Stimulated activated CD8-positive, alpha-beta memory T cell treated with anti-CD3 and anti-CD28 coated beads, Interleukin-12 subunit alpha, Interleukin-12 subunit beta, amount 100 ng/mL, for 1 hour (primary cell): Measurements from ENCODE around the gene EXOC3L2.
A peak's percentile ranks its signal among the peaks of the same experiment; 100 is the strongest.

Experiments used
- DNase-seq: peaks from one replicate; pipeline ENCODE4 v3.0.0-alpha.2; 2020; ENCODE audit warnings: low read depth

EXOC3L2 gene

GRCh38 chr19:45179072-45179891 is 65.9 kb downstream of the EXOC3L2 start:
- DNase-seq = no peak

GRCh38 chr19:45178262-45179071 is 66.7 kb downstream of the EXOC3L2 start, which contains the start of gene BLOC1S3:
Gene BLOC1S3, plus strand, starts transcription at chr19:45178784. Its CDS starts 513 bp downstream, at chr19:45179297.
- peak; percentile 100 for DNase-seq

GRCh38 chr19:45177817-45178261 is 67.4 kb downstream of the EXOC3L2 start, which contains the start of gene TRAPPC6A:
Gene TRAPPC6A, minus strand, starts transcription at chr19:45178237. Its CDS starts 19 bp downstream, at chr19:45178218.
- DNase-seq = no peak

GRCh38 chr19:45175515-45176345 is 69.5 kb downstream of the EXOC3L2 start:
- DNase-seq = no peak

GRCh38 chr19:45173816-45174215 is 71.4 kb downstream of the EXOC3L2 start:
- no peak for DNase-seq

GRCh38 chr19:45172611-45173208 is 72.5 kb downstream of the EXOC3L2 start:
- no peak for DNase-seq

GRCh38 chr19:45172173-45172572 is 73.0 kb downstream of the EXOC3L2 start:
- DNase-seq = no peak

GRCh38 chr19:45171211-45171623 is 74.0 kb downstream of the EXOC3L2 start:
- no peak for DNase-seq

GRCh38 chr19:45170146-45171106 is 74.8 kb downstream of the EXOC3L2 start:
- DNase-seq = no peak

- no peak for DNase-seq
These were observed 75.6 kb downstream of the EXOC3L2 start for GRCh38 chr19:45169602-45170001.

GRCh38 chr19:45168767-45169351 is 76.3 kb downstream of the EXOC3L2 start:
- DNase-seq = no peak

- DNase-seq = no peak
These were observed 78.4 kb downstream of the EXOC3L2 start for GRCh38 chr19:45166723-45167252.

- DNase-seq = no peak
These were observed 80.5 kb downstream of the EXOC3L2 start for GRCh38 chr19:45164577-45165335.

GRCh38 chr19:45163751-45164460 is 81.3 kb downstream of the EXOC3L2 start:
- no peak for DNase-seq

- no peak for DNase-seq
These were observed 82.1 kb downstream of the EXOC3L2 start for GRCh38 chr19:45163156-45163555.

GRCh38 chr19:45162608-45163143 is 82.5 kb downstream of the EXOC3L2 start:
- DNase-seq = no peak
